Endodermal cell (in vitro differentiated cells): ENCODE measurements around the gene CD180. TPM values are rescaled to one million over a fixed set of nuclear protein-coding genes. Genes with fewer than 3 reads are reported as not detected.

ENCODE experiments used
- DNase-seq: peaks from one replicate; pipeline ENCODE4 v3.0.0-alpha.2; 2017
- H3K27ac ChIP-seq: 2 replicates; pipeline ENCODE4 v1.5.1; 2013; ENCODE audit warnings: mild to moderate bottlenecking, low read depth, low read length, moderate library complexity
- H3K27me3 ChIP-seq: 2 replicates; pipeline ENCODE4 v1.6.1; 2013; ENCODE audit warnings: mild to moderate bottlenecking, low read length, moderate library complexity; ENCODE audit not compliant: insufficient read depth, control insufficient read depth, poor library complexity, severe bottlenecking
- H3K36me3 ChIP-seq: 2 replicates; pipeline ENCODE4 v1.7.0; 2013; ENCODE audit warnings: mild to moderate bottlenecking, low read length, moderate library complexity; ENCODE audit not compliant: control insufficient read depth, insufficient read depth
- H3K4me1 ChIP-seq: one replicate; pipeline ENCODE4 v1.7.0; 2013; ENCODE audit warnings: low read length; ENCODE audit not compliant: control insufficient read depth, insufficient read depth
- H3K4me3 ChIP-seq: 2 replicates; pipeline ENCODE4 v1.5.1; 2013; ENCODE audit warnings: mild to moderate bottlenecking, low read length, moderate library complexity
- H3K9ac ChIP-seq: 2 replicates; pipeline ENCODE4 v1.6.1; 2013; ENCODE audit warnings: mild to moderate bottlenecking, low read length, moderate library complexity; ENCODE audit not compliant: poor library complexity, severe bottlenecking; ENCODE audit errors: extremely low read depth
- H3K9me3 ChIP-seq: 2 replicates; pipeline ENCODE4 v1.6.1; 2013; ENCODE audit warnings: mild to moderate bottlenecking, low read length, moderate library complexity; ENCODE audit not compliant: control insufficient read depth
- H3K27ac Mint-ChIP-seq: 2 replicates; pipeline ENCODE4 v1.8.0; 2020; ENCODE audit warnings: mixed read lengths
- H3K27me3 Mint-ChIP-seq: 2 replicates; pipeline ENCODE4 v1.8.0; 2021; ENCODE audit warnings: mild to moderate bottlenecking, mixed read lengths; ENCODE audit not compliant: insufficient read depth
- H3K36me3 Mint-ChIP-seq: 2 replicates; pipeline ENCODE4 v1.8.0; 2020; ENCODE audit warnings: low read depth, mixed read lengths
- H3K4me1 Mint-ChIP-seq: 2 replicates; pipeline ENCODE4 v1.8.0; 2020; ENCODE audit warnings: mixed read lengths
- H3K4me3 Mint-ChIP-seq: 2 replicates; pipeline ENCODE4 v1.8.0; 2020; ENCODE audit warnings: mild to moderate bottlenecking, moderate library complexity, mixed read lengths
- H3K9me3 Mint-ChIP-seq: 2 replicates; pipeline ENCODE4 v1.8.0; 2020; ENCODE audit warnings: mild to moderate bottlenecking, mixed read lengths
- CTCF ChIP-seq: fragments of 200-600 bp; sonication (generic); conservative IDR thresholded peaks from 2 replicates; pipeline ENCODE4 v1.5.0; 2021; ENCODE audit warnings: antibody characterized with exemption, mild to moderate bottlenecking
- WGBS, 2 experiments: methylation state at CpG; one replicate each; pipeline versions ENCODE4 v1.1.5 to v1.1.7; 2013; ENCODE audit warnings: missing lambda C conversion rate in 2 of 2, mixed read lengths in 1 of 2; ENCODE audit not compliant: insufficient coverage in 1 of 2, insufficient read length in 1 of 2; 5-methylcytosine and 5-hydroxymethylcytosine counted together
- total RNA-seq, 2 donors: library from RNA; stranded (reverse); fragmentation: NEBNext Ultra II Directional in 1 of 2; extraction: Animal tissue kit (Norgen Biotek cat#: 25700) in 1 of 2; gene quantifications; 2 replicates in 1 of 2; 3 replicates in 1 of 2; pipeline ENCODE4 v1.2.1, GENCODE V29; 2021

Gene CD180
- total RNA-seq, 2 donors from 2014 or later, result not detected

DNA sequence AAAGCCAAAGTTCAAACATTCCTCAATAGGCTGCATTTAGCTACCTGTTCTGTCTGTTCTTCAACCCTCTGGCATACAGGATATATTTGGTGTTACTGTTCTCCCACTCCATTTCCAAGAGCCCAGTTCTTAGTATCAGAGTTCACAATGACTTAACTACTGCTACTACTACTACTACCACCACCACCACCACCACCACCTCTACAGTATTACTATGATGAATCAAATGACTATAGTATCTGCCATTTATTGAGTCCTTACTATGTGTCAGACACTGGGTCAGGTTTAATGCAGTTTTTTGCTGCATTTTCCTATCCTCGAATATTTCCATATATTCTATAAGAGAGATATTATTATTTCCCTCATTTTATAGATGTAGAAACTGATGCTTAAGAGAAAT lies 937 bp upstream of the CD180 start:
- TF ChIP-seq CTCF, result no peak
- Mint-ChIP-seq H3K4me3 (no peak overlapping the region), H3K36me3 (no peaks in the 10 kb centered on the region), H3K27ac (no peak overlapping the region), H3K4me1 (no peaks in the 10 kb centered on the region), H3K27me3 (no peaks in the 10 kb centered on the region), H3K9me3 (peaks cover 14% of the 10 kb centered on the region)
- Histone ChIP-seq H3K9me3 (peaks cover 10% of the 10 kb centered on the region), H3K4me1 (no peaks in the 10 kb centered on the region), H3K4me3 (no peak overlapping the region), H3K9ac (no peak overlapping the region), H3K27ac (no peak overlapping the region), H3K27me3 (no peaks in the 10 kb centered on the region), H3K36me3 (no peaks in the 10 kb centered on the region)
- no CpG with 5 or more reads among the region's 1 CpG for WGBS, 2 experiments
- no peak for DNase-seq

GRCh38 chr5:67195406-67196275 lies 958 bp downstream of the CD180 start:
- H3K27ac ChIP-seq, result no peak overlapping the region
- no peaks in the 10 kb centered on the region for H3K27me3 ChIP-seq
- no peaks in the 10 kb centered on the region for H3K36me3 ChIP-seq
- Mint-ChIP-seq H3K4me1 (peaks cover 9% of the 10 kb centered on the region), H3K9me3 (peaks cover 15% of the 10 kb centered on the region), H3K27ac (no peak overlapping the region), H3K27me3 (no peaks in the 10 kb centered on the region), H3K4me3 (no peak overlapping the region), H3K36me3 (peaks cover 2% of the 10 kb centered on the region)
- DNase-seq, result no peak
- peaks cover 3% of the 10 kb centered on the region for H3K4me1 ChIP-seq
- no peak overlapping the region for H3K9ac ChIP-seq
- H3K4me3 ChIP-seq, result no peak overlapping the region
- 92 to 94% methylated on average over 2 to 6 of the region's 7 CpGs for WGBS, 2 experiments
- TF ChIP-seq CTCF, result no peak
- H3K9me3 ChIP-seq, result peaks cover 16% of the 10 kb centered on the region

DNA sequence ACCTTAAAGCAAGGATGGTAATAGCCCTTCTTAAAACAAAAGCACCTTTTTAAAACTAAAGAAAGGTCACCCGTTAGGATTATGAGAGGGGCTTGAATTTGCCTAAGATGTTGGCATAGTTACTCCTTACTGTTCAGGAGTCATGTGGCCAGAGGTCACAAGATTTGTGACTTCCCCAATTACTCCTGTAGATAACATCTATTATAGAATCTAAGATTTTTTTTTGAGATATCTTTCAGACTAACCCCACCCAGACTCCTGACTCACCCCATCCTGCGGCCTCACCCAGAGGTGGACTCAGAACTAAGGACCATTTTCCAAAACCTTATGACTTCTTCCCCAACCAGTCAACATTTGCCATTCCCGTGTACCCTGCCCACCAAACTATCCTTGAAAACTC lies 2.4 kb downstream of the CD180 start:
- H3K4me3 Mint-ChIP-seq, result no peak overlapping the region
- no peak overlapping the region for H3K27ac ChIP-seq
- no peaks in the 10 kb centered on the region for H3K36me3 ChIP-seq
- peaks cover 6% of the 10 kb centered on the region for H3K4me1 ChIP-seq
- peaks cover 15% of the 10 kb centered on the region for H3K9me3 Mint-ChIP-seq
- no peak overlapping the region for H3K9ac ChIP-seq
- no peaks in the 10 kb centered on the region for H3K27me3 ChIP-seq
- TF ChIP-seq CTCF, result no peak
- no peak overlapping the region for H3K27ac Mint-ChIP-seq
- no peak for DNase-seq
- H3K4me1 Mint-ChIP-seq, result peaks cover 21% of the 10 kb centered on the region
- 94 to 100% methylated on average over 1 to 3 of the region's 3 CpGs for WGBS, 2 experiments
- no peaks in the 10 kb centered on the region for H3K27me3 Mint-ChIP-seq
- no peak overlapping the region for H3K4me3 ChIP-seq
- peaks cover 2% of the 10 kb centered on the region for H3K36me3 Mint-ChIP-seq
- peaks cover 16% of the 10 kb centered on the region for H3K9me3 ChIP-seq
